ENCODE results near the gene MAJIN. TPM values are rescaled to one million over a fixed set of nuclear protein-coding genes. Genes with fewer than 3 reads are reported as not detected.

MAJIN gene
- polyA plus RNA-seq, 1 of the 3 experiments (the other 2 are of a cell fraction) = not detected

DNA sequence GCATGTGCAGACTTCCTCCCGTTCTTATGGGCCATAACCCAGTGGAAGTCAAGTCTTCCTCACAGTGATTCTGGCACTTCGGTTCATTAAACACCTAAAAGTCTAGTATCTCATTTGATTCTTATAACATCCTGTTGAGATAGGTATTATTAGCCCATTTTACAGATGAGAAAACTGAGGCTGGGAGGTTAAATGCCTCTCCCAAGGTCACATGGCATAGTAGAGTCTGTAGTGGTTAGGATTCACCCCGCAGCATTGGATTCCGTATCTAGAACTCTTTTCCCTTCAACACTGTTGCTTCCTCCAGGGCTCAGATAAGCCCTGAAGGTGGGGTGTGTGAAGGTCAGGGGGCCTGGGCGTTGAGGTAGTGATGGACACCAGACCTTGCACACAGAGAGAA is 39.6 kb downstream of the MAJIN start:
- no peak overlapping the region for H3K4me3 ChIP-seq (ENCODE audit: low read depth in 2 of 2, low read length in 1 of 2)
- no peaks in the 10 kb centered on the region for H4K20me1 ChIP-seq (ENCODE audit: insufficient read depth)
- H3K9me3 ChIP-seq = no peaks in the 10 kb centered on the region
- no peak overlapping the region for H2AFZ ChIP-seq (ENCODE audit: low read depth)
- H3K36me3 ChIP-seq (replicated peaks in 1 of 2; ENCODE audit: control insufficient read depth in 1 of 2, insufficient read depth in 2 of 2, low read length in 1 of 2) = peaks cover 11 to 43% of the 10 kb centered on the region in 2 experiments
- no peak for DNase-seq
- no peak for TF ChIP-seq NFIC (IDR thresholded peaks at IDR 0.05; ENCODE audit: borderline replicate concordance)
- H3K79me2 ChIP-seq (ENCODE audit: insufficient read depth) = no peaks in the 10 kb centered on the region
- POLR2A ChIA-PET = no interaction called here
- H3F3A ChIP-seq (replicated peaks; ENCODE audit: insufficient read depth) = no peaks in the 10 kb centered on the region
- no peaks in the 10 kb centered on the region for H3K9me2 ChIP-seq
- CTCF ChIA-PET = no interaction called here
- no peak overlapping the region for H3K4me2 ChIP-seq
- WGBS (ENCODE audit: low lambda C conversion rate) = 81% methylated on average over 5 of the region's 5 CpGs
- no peak overlapping the region for H3K27ac ChIP-seq (ENCODE audit: low read depth in 2 of 2, low read length in 1 of 2)
- H3K9ac ChIP-seq = no peak overlapping the region
- H3K4me1 ChIP-seq (ENCODE audit: control insufficient read depth in 1 of 2, insufficient read depth in 2 of 2, low read depth in 1 of 2, low read length in 1 of 2) = peaks cover 0 to 6% of the 10 kb centered on the region in 2 experiments; a peak in 1 of 4 replicates
- no peaks in the 10 kb centered on the region for H3K27me3 ChIP-seq (ENCODE audit: insufficient read depth)

DNA sequence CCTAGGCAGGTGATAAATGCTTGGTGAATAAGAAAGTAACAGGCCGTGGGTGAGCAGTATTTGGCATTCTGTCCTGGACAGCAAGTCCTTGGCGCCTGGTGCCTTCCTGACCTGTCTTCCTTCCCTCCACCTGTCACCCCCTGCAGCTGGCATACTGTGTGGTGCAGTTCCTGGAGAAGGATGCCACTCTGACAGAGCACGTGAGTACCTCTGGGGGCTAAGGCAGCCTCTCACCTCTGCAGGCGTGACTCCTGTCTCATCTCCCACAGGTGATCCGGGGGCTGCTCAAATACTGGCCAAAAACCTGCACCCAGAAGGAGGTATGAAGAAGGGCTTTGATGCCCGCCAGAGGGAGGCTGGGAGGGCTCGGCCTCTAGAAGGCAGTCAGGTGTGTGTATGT is 40.6 kb downstream of the MAJIN start:
- Histone ChIP-seq H2AFZ (ENCODE audit: low read depth) (no peak overlapping the region), H3F3A (replicated peaks; ENCODE audit: insufficient read depth) (no peaks in the 10 kb centered on the region), H3K4me2 (no peak overlapping the region), H4K20me1 (ENCODE audit: insufficient read depth) (no peaks in the 10 kb centered on the region), H3K79me2 (ENCODE audit: insufficient read depth) (no peaks in the 10 kb centered on the region), H3K27ac (ENCODE audit: low read depth in 2 of 2, low read length in 1 of 2) (no peak overlapping the region), H3K9me3 (no peaks in the 10 kb centered on the region), H3K36me3 (replicated peaks in 1 of 2; ENCODE audit: control insufficient read depth in 1 of 2, insufficient read depth in 2 of 2, low read length in 1 of 2) (peaks cover 11 to 44% of the 10 kb centered on the region in 2 experiments), H3K27me3 (ENCODE audit: insufficient read depth) (no peaks in the 10 kb centered on the region), H3K4me1 (ENCODE audit: control insufficient read depth in 1 of 2, insufficient read depth in 2 of 2, low read depth in 1 of 2, low read length in 1 of 2) (peaks cover 0 to 7% of the 10 kb centered on the region in 2 experiments; a peak in 1 of 4 replicates), H3K9me2 (no peaks in the 10 kb centered on the region), H3K9ac (no peak overlapping the region), H3K4me3 (ENCODE audit: low read depth in 2 of 2, low read length in 1 of 2) (no peak overlapping the region)
- DNase-seq = no peak
- TF ChIP-seq FOXM1 (IDR thresholded peaks at IDR 0.05; ENCODE audit: low read depth) (no peak), EP300 (IDR thresholded peaks at IDR 0.05; ENCODE audit: borderline replicate concordance in 1 of 2, low read depth in 1 of 2, low read length in 1 of 2) (no peak)
- TF ChIP-seq, protein P1, sequence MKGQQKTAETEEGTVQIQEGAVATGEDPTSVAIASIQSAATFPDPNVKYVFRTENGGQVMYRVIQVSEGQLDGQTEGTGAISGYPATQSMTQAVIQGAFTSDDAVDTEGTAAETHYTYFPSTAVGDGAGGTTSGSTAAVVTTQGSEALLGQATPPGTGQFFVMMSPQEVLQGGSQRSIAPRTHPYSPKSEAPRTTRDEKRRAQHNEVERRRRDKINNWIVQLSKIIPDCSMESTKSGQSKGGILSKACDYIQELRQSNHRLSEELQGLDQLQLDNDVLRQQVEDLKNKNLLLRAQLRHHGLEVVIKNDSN (IDR thresholded peaks at IDR 0.05; ENCODE audit: borderline replicate concordance, low read depth) = no peak
- ChIA-PET CTCF (no interaction called here), POLR2A (no interaction called here)
- WGBS (ENCODE audit: low lambda C conversion rate) = 92% methylated on average over 6 of the region's 7 CpGs

DNA sequence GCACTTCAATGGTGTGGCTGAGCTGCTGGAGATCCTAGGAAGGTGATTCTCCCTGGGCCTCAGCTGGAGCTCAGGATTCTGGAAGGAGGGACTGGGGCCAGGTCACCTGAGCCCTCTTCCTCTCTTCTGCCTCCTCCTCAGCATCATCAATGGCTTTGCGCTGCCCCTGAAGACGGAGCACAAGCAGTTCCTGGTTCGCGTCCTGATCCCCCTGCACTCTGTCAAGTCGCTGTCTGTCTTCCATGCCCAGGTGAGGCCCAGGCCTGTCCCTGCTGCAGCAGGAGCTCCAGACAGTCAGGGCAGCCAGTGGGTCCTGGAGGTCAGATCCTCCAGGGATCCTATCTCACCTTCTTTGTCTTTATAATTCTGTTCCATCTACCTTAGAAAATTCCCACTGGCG is 41.6 kb downstream of the MAJIN start:
- Histone ChIP-seq H4K20me1 (ENCODE audit: insufficient read depth) (no peaks in the 10 kb centered on the region), H3K4me1 (ENCODE audit: control insufficient read depth in 1 of 2, insufficient read depth in 2 of 2, low read depth in 1 of 2, low read length in 1 of 2) (peaks cover 0 to 16% of the 10 kb centered on the region in 2 experiments; a peak in 1 of 4 replicates), H3F3A (replicated peaks; ENCODE audit: insufficient read depth) (no peaks in the 10 kb centered on the region), H3K36me3 (replicated peaks in 1 of 2; ENCODE audit: control insufficient read depth in 1 of 2, insufficient read depth in 2 of 2, low read length in 1 of 2) (peaks cover 11 to 44% of the 10 kb centered on the region in 2 experiments), H3K4me2 (no peak overlapping the region), H3K9ac (no peak overlapping the region), H3K27me3 (ENCODE audit: insufficient read depth) (no peaks in the 10 kb centered on the region), H2AFZ (ENCODE audit: low read depth) (no peak overlapping the region), H3K4me3 (ENCODE audit: low read depth in 2 of 2, low read length in 1 of 2) (no peak overlapping the region), H3K9me3 (no peaks in the 10 kb centered on the region), H3K79me2 (ENCODE audit: insufficient read depth) (peaks cover 4% of the 10 kb centered on the region; the same call in 1 of the 2 replicates), H3K27ac (ENCODE audit: low read depth in 2 of 2, low read length in 1 of 2) (no peak overlapping the region), H3K9me2 (no peaks in the 10 kb centered on the region)
- ChIA-PET CTCF (interaction anchor here (0.6 to 0.9 kb wide), 2 partner anchors 21 to 36 kb away, joined by 3 read pairs; no protein-coding TSS in a partner anchor), POLR2A (no interaction called here)
- TF ChIP-seq CHD2 (IDR thresholded peaks at IDR 0.05; ENCODE audit: low read length, partially characterized antibody) (no peak), GATA2 (CRISPR knock-in tag; IDR thresholded peaks at IDR 0.05) (no peak), SMC3 (IDR thresholded peaks at IDR 0.05; ENCODE audit: low read depth, low read length) (no peak), TAF1 (IDR thresholded peaks at IDR 0.05; ENCODE audit: borderline replicate concordance, low read depth, low read length) (no peak)
- TF ChIP-seq, protein P2, sequence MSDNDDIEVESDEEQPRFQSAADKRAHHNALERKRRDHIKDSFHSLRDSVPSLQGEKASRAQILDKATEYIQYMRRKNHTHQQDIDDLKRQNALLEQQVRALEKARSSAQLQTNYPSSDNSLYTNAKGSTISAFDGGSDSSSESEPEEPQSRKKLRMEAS (IDR thresholded peaks at IDR 0.05; ENCODE audit: low read depth) = no peak
- WGBS (ENCODE audit: low lambda C conversion rate) = 98% methylated on average over 6 of the region's 6 CpGs
- DNase-seq = no peak

Measured in SK-N-SH (cell line).